ENCODE measurements around the gene CACNA2D3. TPM values are rescaled to one million over a fixed set of nuclear protein-coding genes. Genes with fewer than 3 reads are reported as not detected.

Gene CACNA2D3
- total RNA-seq, 2 donors from 2014 or later = 0.97 TPM; not detected in 1

DNA sequence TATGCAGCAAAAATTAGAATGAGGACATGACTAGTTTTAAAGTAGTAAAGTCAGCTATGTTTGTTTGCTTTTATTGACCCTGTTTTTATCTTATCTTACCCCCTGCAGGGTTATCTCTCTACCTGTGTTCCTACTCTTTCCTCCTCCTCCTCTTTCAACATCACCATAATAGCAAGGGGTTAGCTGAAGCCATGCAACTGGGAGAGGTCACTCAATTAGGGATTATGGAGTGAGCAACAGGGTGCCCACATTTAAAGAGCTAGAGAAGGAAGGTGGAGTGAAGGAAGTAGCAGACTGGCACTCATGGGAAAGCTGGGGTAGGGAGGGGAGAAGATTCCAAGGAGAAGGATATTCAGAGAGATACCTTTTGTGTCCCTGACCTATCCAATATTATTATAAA is 679.6 kb downstream of the CACNA2D3 start:
- H3K9me3 Mint-ChIP-seq = peaks cover 34% of the 10 kb centered on the region
- H3K27me3 Mint-ChIP-seq (ENCODE audit: insufficient read depth) = no peaks in the 10 kb centered on the region
- Histone ChIP-seq H3K27ac (ENCODE audit: low read depth, low read length) (no peak overlapping the region), H3K4me3 (ENCODE audit: low read length) (peak overlapping the region; percentile 9), H3K9ac (ENCODE audit: extremely low read depth, low read length, poor library complexity, severe bottlenecking) (no peak overlapping the region), H3K36me3 (ENCODE audit: control insufficient read depth, insufficient read depth, low read length) (no peaks in the 10 kb centered on the region), H3K9me3 (ENCODE audit: control insufficient read depth, low read length) (peaks cover 7% of the 10 kb centered on the region), H3K4me1 (ENCODE audit: control insufficient read depth, insufficient read depth, low read length) (no peaks in the 10 kb centered on the region), H3K27me3 (ENCODE audit: control insufficient read depth, insufficient read depth, low read length, poor library complexity, severe bottlenecking) (no peaks in the 10 kb centered on the region)
- TF ChIP-seq, protein P1, sequence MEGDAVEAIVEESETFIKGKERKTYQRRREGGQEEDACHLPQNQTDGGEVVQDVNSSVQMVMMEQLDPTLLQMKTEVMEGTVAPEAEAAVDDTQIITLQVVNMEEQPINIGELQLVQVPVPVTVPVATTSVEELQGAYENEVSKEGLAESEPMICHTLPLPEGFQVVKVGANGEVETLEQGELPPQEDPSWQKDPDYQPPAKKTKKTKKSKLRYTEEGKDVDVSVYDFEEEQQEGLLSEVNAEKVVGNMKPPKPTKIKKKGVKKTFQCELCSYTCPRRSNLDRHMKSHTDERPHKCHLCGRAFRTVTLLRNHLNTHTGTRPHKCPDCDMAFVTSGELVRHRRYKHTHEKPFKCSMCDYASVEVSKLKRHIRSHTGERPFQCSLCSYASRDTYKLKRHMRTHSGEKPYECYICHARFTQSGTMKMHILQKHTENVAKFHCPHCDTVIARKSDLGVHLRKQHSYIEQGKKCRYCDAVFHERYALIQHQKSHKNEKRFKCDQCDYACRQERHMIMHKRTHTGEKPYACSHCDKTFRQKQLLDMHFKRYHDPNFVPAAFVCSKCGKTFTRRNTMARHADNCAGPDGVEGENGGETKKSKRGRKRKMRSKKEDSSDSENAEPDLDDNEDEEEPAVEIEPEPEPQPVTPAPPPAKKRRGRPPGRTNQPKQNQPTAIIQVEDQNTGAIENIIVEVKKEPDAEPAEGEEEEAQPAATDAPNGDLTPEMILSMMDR (conservative IDR thresholded peaks at IDR 0.05) = no peak
- H3K27ac Mint-ChIP-seq = peak overlapping the region; percentile 7
- H3K36me3 Mint-ChIP-seq (ENCODE audit: low read depth) = peaks cover 2% of the 10 kb centered on the region
- H3K4me1 Mint-ChIP-seq = peaks cover 9% of the 10 kb centered on the region
- peak; percentile 58 for DNase-seq
- no peak overlapping the region for H3K4me3 Mint-ChIP-seq

DNA sequence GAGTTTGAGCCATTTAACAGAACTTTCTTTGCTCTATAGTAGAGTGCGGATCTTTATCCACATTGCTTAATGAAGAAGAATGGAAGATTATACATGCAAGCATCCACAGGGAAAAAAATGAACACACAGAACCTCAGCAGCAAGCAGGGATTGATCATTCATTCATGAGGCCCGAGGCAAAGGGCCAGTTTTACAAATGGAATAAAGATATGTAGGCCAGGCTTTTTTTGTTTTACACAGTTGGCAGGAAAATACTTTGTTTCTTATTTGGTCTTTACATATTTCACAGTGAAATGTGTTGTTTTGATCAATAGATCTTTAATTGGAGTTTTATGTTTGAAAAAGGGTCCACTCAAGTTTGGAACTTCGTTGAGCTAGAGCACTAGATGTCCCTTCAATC is 688.0 kb downstream of the CACNA2D3 start:
- peaks cover 15% of the 10 kb centered on the region for H3K9me3 Mint-ChIP-seq
- H3K4me3 Mint-ChIP-seq = no peak overlapping the region
- Histone ChIP-seq H3K4me1 (ENCODE audit: control insufficient read depth, insufficient read depth, low read length) (no peaks in the 10 kb centered on the region), H3K9me3 (ENCODE audit: control insufficient read depth, low read length) (no peaks in the 10 kb centered on the region), H3K4me3 (ENCODE audit: low read length) (no peak overlapping the region), H3K27me3 (ENCODE audit: control insufficient read depth, insufficient read depth, low read length, poor library complexity, severe bottlenecking) (no peaks in the 10 kb centered on the region), H3K27ac (ENCODE audit: low read depth, low read length) (no peak overlapping the region), H3K36me3 (ENCODE audit: control insufficient read depth, insufficient read depth, low read length) (no peaks in the 10 kb centered on the region), H3K9ac (ENCODE audit: extremely low read depth, low read length, poor library complexity, severe bottlenecking) (no peak overlapping the region)
- H3K27me3 Mint-ChIP-seq (ENCODE audit: insufficient read depth) = peaks cover 4% of the 10 kb centered on the region
- no peak overlapping the region for H3K27ac Mint-ChIP-seq
- 94% methylated on average over 3 of the region's 3 CpGs for WGBS, 2 experiments (ENCODE audit: insufficient coverage in 1 of 2, insufficient read length in 1 of 2)
- H3K4me1 Mint-ChIP-seq = no peaks in the 10 kb centered on the region
- DNase-seq = no peak
- TF ChIP-seq, protein P1 (conservative IDR thresholded peaks at IDR 0.05) = no peak
- H3K36me3 Mint-ChIP-seq (ENCODE audit: low read depth) = no peaks in the 10 kb centered on the region

DNA sequence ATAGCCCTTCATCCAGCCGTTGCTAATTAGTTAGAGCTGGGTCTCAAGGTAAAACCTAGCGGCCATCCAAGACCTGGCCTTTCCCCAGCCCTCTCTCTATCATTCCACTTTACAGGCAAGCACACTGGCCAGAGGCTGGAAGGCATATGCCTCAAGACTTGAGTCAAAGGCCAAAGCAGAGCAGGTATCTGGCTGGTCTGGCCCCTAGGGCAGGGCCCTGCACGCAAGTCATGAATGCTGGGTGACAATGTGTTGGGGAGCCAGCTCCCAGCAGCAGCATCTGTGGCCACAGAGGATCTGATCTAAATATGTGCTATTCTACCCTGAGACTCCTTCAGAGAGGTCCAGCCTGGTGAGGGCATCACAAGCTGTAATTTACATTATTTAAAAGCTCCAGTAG is 691.9 kb downstream of the CACNA2D3 start:
- TF ChIP-seq, protein P1 (conservative IDR thresholded peaks at IDR 0.05) = no peak
- H3K4me3 ChIP-seq (ENCODE audit: low read length) = no peak overlapping the region
- H3K36me3 ChIP-seq (ENCODE audit: control insufficient read depth, insufficient read depth, low read length) = no peaks in the 10 kb centered on the region
- no peaks in the 10 kb centered on the region for H3K36me3 Mint-ChIP-seq (ENCODE audit: low read depth)
- peaks cover 39% of the 10 kb centered on the region for H3K27me3 Mint-ChIP-seq (ENCODE audit: insufficient read depth)
- WGBS, 2 experiments (ENCODE audit: insufficient coverage in 1 of 2, insufficient read length in 1 of 2) = 89 to 94% methylated on average over 1 to 3 of the region's 3 CpGs
- no peaks in the 10 kb centered on the region for H3K9me3 Mint-ChIP-seq
- no peaks in the 10 kb centered on the region for H3K4me1 Mint-ChIP-seq
- no peak overlapping the region for H3K27ac ChIP-seq (ENCODE audit: low read depth, low read length)
- H3K27me3 ChIP-seq (ENCODE audit: control insufficient read depth, insufficient read depth, low read length, poor library complexity, severe bottlenecking) = no peaks in the 10 kb centered on the region
- DNase-seq = no peak
- no peaks in the 10 kb centered on the region for H3K9me3 ChIP-seq (ENCODE audit: control insufficient read depth, low read length)
- H3K4me1 ChIP-seq (ENCODE audit: control insufficient read depth, insufficient read depth, low read length) = no peaks in the 10 kb centered on the region
- H3K9ac ChIP-seq (ENCODE audit: extremely low read depth, low read length, poor library complexity, severe bottlenecking) = no peak overlapping the region
- no peak overlapping the region for H3K27ac Mint-ChIP-seq
- H3K4me3 Mint-ChIP-seq = no peak overlapping the region

Measured in endodermal cell (in vitro differentiated cells).